HCT116 (cell line): ENCODE results near the gene UBE2N. TPM values are rescaled to one million over a fixed set of nuclear protein-coding genes. Genes with fewer than 3 reads are reported as not detected.

ENCODE experiments used
- ATAC-seq: fragments of 200-7000 bp; cut with Tn5 transposase; 2 replicates; pipeline ENCODE4 v1.9.1; 2020; ENCODE audit warnings: mild to moderate bottlenecking, moderate library complexity
- BruUV-seq: library from RNA; stranded (reverse); fragments of 400-500 nt; replicated peaks from 2 replicates; lab custom pipeline; 2021; lab: Mats Ljungman, UMichigan
- CTCF ChIA-PET: fragments of 300-600 bp; sonication (Branson Sonifier 250); formaldehyde crosslinking; loops from one replicate; lab custom pipeline; 2021; ENCODE audit warnings: antibody characterized with exemption; lab: Charles Lee
- POLR2A ChIA-PET: fragments of 300-600, 350-600 bp; sonication (Branson Sonifier 250); formaldehyde crosslinking; loops from one replicate; lab custom pipeline; 2021; ENCODE audit warnings: antibody characterized with exemption; lab: Charles Lee
- RAD21 ChIA-PET, 2 experiments: fragments of 300-600 bp; sonication (Branson Sonifier 250); formaldehyde crosslinking; loops; one replicate each; lab custom pipeline; 2023; ENCODE audit warnings: low total read pairs in 2 of 2; ENCODE audit not compliant: uncharacterized antibody in 2 of 2, unreplicated experiment in 2 of 2, low non-redundant PET in 1 of 2; lab: Charles Lee
- DNase-seq: peaks from one replicate; pipeline ENCODE4 v3.0.0-alpha.2; 2010; ENCODE audit warnings: low read depth, low spot score
- H2AFZ ChIP-seq: fragments of 200-600 bp; shearing (Covaris generic), sonication (generic); 2 replicates; pipeline ENCODE4 v1.6.1; 2017; ENCODE audit warnings: low read depth, mixed run types, mixed read lengths, antibody characterized with exemption, low read length; ENCODE audit not compliant: poor library complexity, severe bottlenecking
- H3K27ac ChIP-seq: 2 replicates; pipeline ENCODE4 v1.5.1; 2012; ENCODE audit warnings: low read depth, low read length
- H3K27me3 ChIP-seq: fragments of 200-600 bp; sonication (generic); 2 replicates; pipeline ENCODE4 v1.6.1; 2016; ENCODE audit warnings: mixed run types, low read length, mixed read lengths; ENCODE audit not compliant: insufficient read depth
- H3K36me3 ChIP-seq, 2 experiments: fragments of 200-500 bp in 1 of 2; fragments of 200-600 bp in 1 of 2; sonication (Bioruptor generic) in 1 of 2; sonication (generic) in 1 of 2; 2 replicates each; pipeline versions ENCODE4 v1.5.1 to v1.6.1; 2014 to 2016; ENCODE audit warnings: low read length in 2 of 2, inconsistent platforms in 1 of 2, mixed read lengths in 1 of 2, mixed run types in 1 of 2; ENCODE audit not compliant: insufficient read depth in 2 of 2, control insufficient read depth in 1 of 2
- H3K4me1 ChIP-seq, 2 experiments: fragments of 200-600 bp in 1 of 2; sonication (generic) in 1 of 2; 2 replicates each; pipeline versions ENCODE4 v1.5.1 to v1.6.1; 2012 to 2017; ENCODE audit warnings: low read length in 2 of 2, inconsistent platforms in 1 of 2, mild to moderate bottlenecking in 1 of 2, mixed read lengths in 1 of 2, mixed run types in 1 of 2, moderate library complexity in 1 of 2; ENCODE audit not compliant: insufficient read depth in 2 of 2, control insufficient read depth in 1 of 2
- H3K4me2 ChIP-seq: fragments of 200-600 bp; sonication (generic); 2 replicates; pipeline ENCODE4 v1.6.1; 2017; ENCODE audit warnings: mixed run types, low read length, mixed read lengths
- H3K4me3 ChIP-seq, 2 experiments: fragments of 200-600 bp in 1 of 2; sonication (generic) in 1 of 2; replicated peaks in 1 of 2; 2 replicates each; pipeline ENCODE4 v1.5.1; 2011 to 2016; ENCODE audit warnings: low read length in 2 of 2, control low read depth in 1 of 2, low read depth in 1 of 2, mild to moderate bottlenecking in 1 of 2, mixed read lengths in 1 of 2, mixed run types in 1 of 2
- H3K79me2 ChIP-seq: fragments of 200-600 bp; sonication (generic); 2 replicates; pipeline ENCODE4 v1.6.1; 2017; ENCODE audit warnings: mild to moderate bottlenecking, mixed run types, low read length, moderate library complexity, mixed read lengths; ENCODE audit not compliant: insufficient read depth
- H3K9ac ChIP-seq: fragments of 200-600 bp; sonication (generic); 2 replicates; pipeline ENCODE4 v1.6.1; 2016; ENCODE audit warnings: low read length, mixed read lengths
- H3K9me2 ChIP-seq: fragments of 200-600 bp; sonication (generic), shearing (Covaris generic); 2 replicates; pipeline ENCODE4 v1.6.1; 2017; ENCODE audit warnings: mixed run types, mild to moderate bottlenecking, moderate library complexity; ENCODE audit not compliant: insufficient read depth
- H3K9me3 ChIP-seq, 2 experiments: fragments of 200-500 bp in 1 of 2; fragments of 200-600 bp in 1 of 2; sonication (Bioruptor generic) in 1 of 2; sonication (generic) in 1 of 2; 2 replicates each; pipeline ENCODE4 v1.6.1; 2014 to 2017; ENCODE audit warnings: low read length in 2 of 2, mixed read lengths in 2 of 2, inconsistent platforms in 1 of 2, low read depth in 1 of 2, mild to moderate bottlenecking in 1 of 2, mixed run types in 1 of 2, moderate library complexity in 1 of 2; ENCODE audit not compliant: control insufficient read depth in 1 of 2, insufficient read depth in 1 of 2
- H4K20me1 ChIP-seq: fragments of 200-600 bp; sonication (generic), shearing (Covaris generic); 2 replicates; pipeline ENCODE4 v1.6.1; 2017; ENCODE audit warnings: mixed run types, mild to moderate bottlenecking, moderate library complexity; ENCODE audit not compliant: insufficient read depth
- ATF3 ChIP-seq: IDR thresholded peaks from 2 replicates; pipeline ENCODE4 v1.6.1; 2012
- CEBPB ChIP-seq: IDR thresholded peaks from 2 replicates; pipeline ENCODE4 v1.6.1; 2012; ENCODE audit warnings: low read depth
- EGR1 ChIP-seq: IDR thresholded peaks from 2 replicates; pipeline ENCODE4 v1.6.1; 2012; ENCODE audit warnings: low read depth
- ELF1 ChIP-seq: IDR thresholded peaks from 2 replicates; pipeline ENCODE4 v1.6.1; 2012; ENCODE audit warnings: low read depth, borderline replicate concordance
- JUND ChIP-seq: IDR thresholded peaks from 2 replicates; pipeline ENCODE4 v1.6.1; 2012
- MAX ChIP-seq: IDR thresholded peaks from 2 replicates; pipeline ENCODE4 v1.6.1; 2012
- POLR2A ChIP-seq: IDR thresholded peaks from 2 replicates; pipeline ENCODE4 v1.7.0; 2011; ENCODE audit warnings: borderline replicate concordance; ENCODE audit not compliant: insufficient read depth, insufficient read length; ENCODE audit errors: extremely low read depth
- POLR2AphosphoS5 ChIP-seq: IDR thresholded peaks from 2 replicates; pipeline ENCODE4 v1.6.1; 2011; ENCODE audit warnings: mild to moderate bottlenecking, low read depth, low read length, moderate library complexity
- RAD21 ChIP-seq: IDR thresholded peaks from 2 replicates; pipeline ENCODE4 v1.6.1; 2012; ENCODE audit warnings: low read depth, mild to moderate bottlenecking
- SIN3A ChIP-seq: IDR thresholded peaks from 2 replicates; pipeline ENCODE4 v1.6.1; 2012; ENCODE audit warnings: low read depth
- SRF ChIP-seq: IDR thresholded peaks from 2 replicates; pipeline ENCODE4 v1.6.1; 2012; ENCODE audit warnings: low read depth
- TCF7L2 ChIP-seq: IDR thresholded peaks from 2 replicates; pipeline ENCODE4 v1.7.0; 2011; ENCODE audit warnings: borderline replicate concordance, inconsistent platforms; ENCODE audit not compliant: insufficient read depth, insufficient read length; ENCODE audit errors: extremely low read depth
- YY1 ChIP-seq: IDR thresholded peaks from 2 replicates; pipeline ENCODE4 v1.6.1; 2011; ENCODE audit warnings: low read length, low read depth, moderate library complexity, mild to moderate bottlenecking; ENCODE audit not compliant: insufficient replicate concordance; ENCODE audit errors: extremely low read depth
- ZBTB33 ChIP-seq: IDR thresholded peaks from 2 replicates; pipeline ENCODE4 v1.6.1; 2011; ENCODE audit warnings: mild to moderate bottlenecking, low read length, moderate library complexity; ENCODE audit not compliant: insufficient replicate concordance; ENCODE audit errors: extremely low read depth
- ZFX ChIP-seq: fragments of 450-650 bp; IDR thresholded peaks from 2 replicates; pipeline ENCODE4 v1.6.1; 2017
- ZNF274 ChIP-seq: fragments of 200-500 bp; sonication (Bioruptor generic); IDR thresholded peaks from 2 replicates; pipeline ENCODE4 v1.6.1; 2014; ENCODE audit warnings: mild to moderate bottlenecking, low read depth, low read length, inconsistent platforms
- intact Hi-C: fragments of 100-400 bp; cut with micrococcal nuclease; formaldehyde crosslinking; loops from 2 replicates; pipeline ENCODE4 v1.10.0; 2022
- total RNA-seq: library from RNA; stranded (reverse); gene quantifications from one replicate; pipeline ENCODE4 v1.2.1, GENCODE V29; 2021; ENCODE audit not compliant: unreplicated experiment
- TF ChIP-seq, protein P1 (sequence below): IDR thresholded peaks from 2 replicates; pipeline ENCODE4 v1.6.1; 2012; ENCODE audit warnings: low read depth
- TF ChIP-seq, protein P2 (sequence below), 3 experiments: fragments of 200-600 bp in 1 of 3; sonication (generic) in 1 of 3; IDR thresholded peaks in 2 of 3; conservative IDR thresholded peaks in 1 of 3; 2 replicates each; pipeline ENCODE4 v1.5.1; 2012 to 2017; ENCODE audit warnings: low read depth in 2 of 3, low read length in 2 of 3, antibody characterized with exemption in 1 of 3, borderline replicate concordance in 1 of 3, control low read depth in 1 of 3, mild to moderate bottlenecking in 1 of 3, mixed read lengths in 1 of 3, mixed run types in 1 of 3, moderate library complexity in 1 of 3; ENCODE audit not compliant: insufficient read depth in 1 of 3

Gene UBE2N
- total RNA-seq, 1 experiment from 2014 or later = 140 TPM

DNA sequence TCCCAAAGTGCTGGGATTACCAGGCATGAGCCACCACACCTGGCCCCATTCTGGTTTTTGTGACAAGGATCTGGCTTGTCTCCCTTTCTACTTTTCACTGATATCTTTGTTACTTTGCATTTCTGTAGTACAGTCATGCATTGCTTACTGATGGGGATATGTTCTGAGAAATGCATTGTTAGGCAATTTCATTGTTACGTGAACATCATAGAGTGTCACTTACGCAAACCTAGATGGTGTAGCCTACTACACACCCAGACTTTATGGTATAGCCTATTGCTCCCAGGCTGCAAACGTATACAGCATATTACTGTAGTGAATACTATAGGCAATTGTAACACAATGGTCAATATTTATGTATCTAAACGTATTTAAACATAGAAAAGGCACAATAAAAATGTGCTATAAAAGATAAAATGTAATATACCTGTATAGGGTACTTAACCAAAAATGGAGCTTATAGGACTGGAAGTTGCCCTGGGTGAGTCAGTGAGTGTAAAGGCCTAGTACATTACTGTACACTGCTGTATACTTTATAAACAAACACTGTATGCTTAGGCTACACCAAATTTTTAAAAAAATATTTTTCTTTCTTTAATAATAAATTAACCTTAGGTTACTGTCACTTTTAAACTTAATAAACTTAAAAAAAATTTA is 41.5 kb upstream of the UBE2N start (continued):
- no peak for TF ChIP-seq CEBPB
- no peak for TF ChIP-seq EGR1
- TF ChIP-seq ZFX = no peak
- TF ChIP-seq, all 23 proteins: peak for 0

- TF ChIP-seq EGR1 = no peak
- no peak for TF ChIP-seq TCF7L2
- no peak for TF ChIP-seq SRF
- TF ChIP-seq, protein P1, sequence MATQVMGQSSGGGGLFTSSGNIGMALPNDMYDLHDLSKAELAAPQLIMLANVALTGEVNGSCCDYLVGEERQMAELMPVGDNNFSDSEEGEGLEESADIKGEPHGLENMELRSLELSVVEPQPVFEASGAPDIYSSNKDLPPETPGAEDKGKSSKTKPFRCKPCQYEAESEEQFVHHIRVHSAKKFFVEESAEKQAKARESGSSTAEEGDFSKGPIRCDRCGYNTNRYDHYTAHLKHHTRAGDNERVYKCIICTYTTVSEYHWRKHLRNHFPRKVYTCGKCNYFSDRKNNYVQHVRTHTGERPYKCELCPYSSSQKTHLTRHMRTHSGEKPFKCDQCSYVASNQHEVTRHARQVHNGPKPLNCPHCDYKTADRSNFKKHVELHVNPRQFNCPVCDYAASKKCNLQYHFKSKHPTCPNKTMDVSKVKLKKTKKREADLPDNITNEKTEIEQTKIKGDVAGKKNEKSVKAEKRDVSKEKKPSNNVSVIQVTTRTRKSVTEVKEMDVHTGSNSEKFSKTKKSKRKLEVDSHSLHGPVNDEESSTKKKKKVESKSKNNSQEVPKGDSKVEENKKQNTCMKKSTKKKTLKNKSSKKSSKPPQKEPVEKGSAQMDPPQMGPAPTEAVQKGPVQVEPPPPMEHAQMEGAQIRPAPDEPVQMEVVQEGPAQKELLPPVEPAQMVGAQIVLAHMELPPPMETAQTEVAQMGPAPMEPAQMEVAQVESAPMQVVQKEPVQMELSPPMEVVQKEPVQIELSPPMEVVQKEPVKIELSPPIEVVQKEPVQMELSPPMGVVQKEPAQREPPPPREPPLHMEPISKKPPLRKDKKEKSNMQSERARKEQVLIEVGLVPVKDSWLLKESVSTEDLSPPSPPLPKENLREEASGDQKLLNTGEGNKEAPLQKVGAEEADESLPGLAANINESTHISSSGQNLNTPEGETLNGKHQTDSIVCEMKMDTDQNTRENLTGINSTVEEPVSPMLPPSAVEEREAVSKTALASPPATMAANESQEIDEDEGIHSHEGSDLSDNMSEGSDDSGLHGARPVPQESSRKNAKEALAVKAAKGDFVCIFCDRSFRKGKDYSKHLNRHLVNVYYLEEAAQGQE = no peak
- TF ChIP-seq YY1 = no peak
- TF ChIP-seq MAX = no peak
- TF ChIP-seq POLR2AphosphoS5 = no peak
- TF ChIP-seq, protein P2, sequence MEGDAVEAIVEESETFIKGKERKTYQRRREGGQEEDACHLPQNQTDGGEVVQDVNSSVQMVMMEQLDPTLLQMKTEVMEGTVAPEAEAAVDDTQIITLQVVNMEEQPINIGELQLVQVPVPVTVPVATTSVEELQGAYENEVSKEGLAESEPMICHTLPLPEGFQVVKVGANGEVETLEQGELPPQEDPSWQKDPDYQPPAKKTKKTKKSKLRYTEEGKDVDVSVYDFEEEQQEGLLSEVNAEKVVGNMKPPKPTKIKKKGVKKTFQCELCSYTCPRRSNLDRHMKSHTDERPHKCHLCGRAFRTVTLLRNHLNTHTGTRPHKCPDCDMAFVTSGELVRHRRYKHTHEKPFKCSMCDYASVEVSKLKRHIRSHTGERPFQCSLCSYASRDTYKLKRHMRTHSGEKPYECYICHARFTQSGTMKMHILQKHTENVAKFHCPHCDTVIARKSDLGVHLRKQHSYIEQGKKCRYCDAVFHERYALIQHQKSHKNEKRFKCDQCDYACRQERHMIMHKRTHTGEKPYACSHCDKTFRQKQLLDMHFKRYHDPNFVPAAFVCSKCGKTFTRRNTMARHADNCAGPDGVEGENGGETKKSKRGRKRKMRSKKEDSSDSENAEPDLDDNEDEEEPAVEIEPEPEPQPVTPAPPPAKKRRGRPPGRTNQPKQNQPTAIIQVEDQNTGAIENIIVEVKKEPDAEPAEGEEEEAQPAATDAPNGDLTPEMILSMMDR (IDR thresholded peaks at IDR 0.05 in 2 of 3, conservative IDR thresholded peaks at IDR 0.05 in 1 of 3; ENCODE audit: borderline replicate concordance in 1 of 3, insufficient read depth in 1 of 3, low read depth in 2 of 3, low read length in 2 of 3) = no peak
- no peak for TF ChIP-seq ATF3
- no peak for TF ChIP-seq ZNF274
- no peak for TF ChIP-seq JUND
- TF ChIP-seq SIN3A = no peak
- no peak for TF ChIP-seq RAD21
- TF ChIP-seq POLR2A = no peak
- no peak for TF ChIP-seq ZBTB33
- TF ChIP-seq ELF1 = no peak
- no peak for TF ChIP-seq CEBPB
- H3K79me2 ChIP-seq = peaks cover 48% of the 10 kb centered on the region
- no peak overlapping the region for H3K4me2 ChIP-seq
- no peaks in the 10 kb centered on the region for H4K20me1 ChIP-seq
- RAD21 ChIA-PET = no interaction called here
- BruUV-seq = no TSS peak
- peaks cover 6 to 10% of the 10 kb centered on the region in 2 experiments for H3K4me1 ChIP-seq
- H3K9me3 ChIP-seq = no peaks in the 10 kb centered on the region
- CTCF ChIA-PET = no interaction called here
- no peaks in the 10 kb centered on the region for H3K9me2 ChIP-seq
- no peak overlapping the region for H3K4me3 ChIP-seq
- POLR2A ChIA-PET = no interaction called here
- peaks cover 38 to 56% of the 10 kb centered on the region in 2 experiments; a peak in 3 of 4 replicates for H3K36me3 ChIP-seq
- ATAC-seq (no peak), DNase-seq (no peak)
- no peak overlapping the region for H2AFZ ChIP-seq
- no peak overlapping the region for H3K27ac ChIP-seq
- no peaks in the 10 kb centered on the region for H3K27me3 ChIP-seq
- H3K9ac ChIP-seq = no peak overlapping the region
- intact Hi-C loops = no loop called here
Measured at GRCh38 chr12:93482721-93483120, 41.0 kb upstream of the UBE2N start.
